HG03565 (cell line): Measurements from ENCODE around the gene FKBP8.

Source experiments
- ATAC-seq: cut with Tn5 transposase; IDR thresholded peaks from one replicate; pipeline ENCODE4 v1.9.1; 2021; ENCODE audit warnings: mild to moderate bottlenecking, moderate library complexity; ENCODE audit not compliant: unreplicated experiment

FKBP8 gene

DNA sequence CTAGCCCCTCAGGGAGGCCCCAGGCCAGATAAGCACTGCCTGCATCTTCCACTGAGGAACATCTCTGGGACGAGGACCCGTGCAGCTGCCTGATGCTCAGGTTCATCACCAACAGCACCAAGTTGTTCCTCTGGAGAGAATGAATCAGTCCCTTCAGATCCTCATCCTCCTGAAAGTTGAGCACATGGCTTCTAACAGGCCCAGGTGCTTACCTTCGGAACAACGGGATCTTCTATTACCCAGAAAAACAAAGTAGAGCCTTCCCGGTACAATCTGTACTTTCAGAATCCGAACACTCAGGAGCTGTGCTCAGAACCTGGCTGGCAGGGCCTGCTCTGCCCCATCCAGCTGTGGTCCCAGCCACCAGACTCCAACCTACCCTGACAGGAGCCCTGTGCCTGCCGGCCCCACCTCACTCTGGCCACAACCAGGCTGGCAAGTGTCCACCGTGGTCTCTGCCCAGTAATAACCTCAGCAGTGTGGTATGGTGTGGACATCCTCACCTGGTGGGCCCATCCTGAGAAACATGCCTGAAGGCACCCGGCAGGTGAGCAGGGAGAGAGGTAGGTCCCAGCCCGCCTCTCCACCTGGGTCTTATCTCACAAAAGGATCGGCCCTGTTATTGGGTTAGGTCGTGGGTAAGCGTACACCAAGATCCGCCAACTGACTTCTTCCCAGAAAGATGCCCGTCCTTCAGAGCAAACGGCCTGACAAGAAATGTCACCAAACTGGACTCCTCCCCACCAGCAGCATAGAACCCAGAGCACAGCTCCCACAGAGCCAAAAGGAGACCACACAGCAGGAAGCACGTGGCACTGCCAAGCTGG lies 55.6 kb downstream of the FKBP8 start:
- no peak for ATAC-seq

DNA sequence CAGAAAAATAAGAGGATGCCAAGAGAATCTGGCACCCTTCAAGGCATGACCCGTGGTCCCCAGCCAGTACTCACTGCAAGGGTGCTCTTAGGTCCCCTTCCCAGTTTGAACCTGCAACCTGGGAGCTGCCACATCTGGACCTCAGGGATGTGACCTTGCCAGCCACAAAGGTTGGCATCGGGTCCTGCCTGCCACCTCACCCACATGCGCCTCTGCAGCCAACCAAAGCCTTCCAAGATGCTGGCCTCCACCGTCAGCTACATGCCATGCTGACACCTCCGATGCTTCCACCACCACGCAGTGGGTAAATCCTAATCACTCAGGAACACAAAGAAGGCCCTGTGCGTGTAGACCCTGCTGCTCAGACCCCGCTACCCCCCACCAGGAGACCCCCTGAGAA lies 56.6 kb downstream of the FKBP8 start:
- ATAC-seq = no peak

DNA sequence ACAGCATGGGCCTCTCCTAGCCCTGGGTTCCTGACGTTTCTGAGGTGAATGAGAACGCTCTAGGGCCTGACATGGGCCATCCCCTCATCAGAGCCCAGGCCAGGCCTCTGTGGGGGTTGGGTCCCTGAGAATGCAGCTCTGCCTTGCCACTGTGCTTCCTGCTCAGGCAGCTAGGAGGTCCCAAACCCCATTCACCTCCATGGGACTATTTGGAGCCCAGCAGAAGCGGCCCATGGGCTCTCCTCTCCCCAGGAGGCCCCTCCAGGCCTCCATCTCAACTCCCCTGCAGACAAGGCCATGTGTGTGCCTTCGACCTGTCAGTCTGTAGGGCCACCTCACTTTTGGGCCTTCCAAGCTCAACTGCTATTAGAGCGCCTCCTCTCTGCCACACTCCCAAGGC lies 58.4 kb downstream of the FKBP8 start:
- ATAC-seq = no peak

DNA sequence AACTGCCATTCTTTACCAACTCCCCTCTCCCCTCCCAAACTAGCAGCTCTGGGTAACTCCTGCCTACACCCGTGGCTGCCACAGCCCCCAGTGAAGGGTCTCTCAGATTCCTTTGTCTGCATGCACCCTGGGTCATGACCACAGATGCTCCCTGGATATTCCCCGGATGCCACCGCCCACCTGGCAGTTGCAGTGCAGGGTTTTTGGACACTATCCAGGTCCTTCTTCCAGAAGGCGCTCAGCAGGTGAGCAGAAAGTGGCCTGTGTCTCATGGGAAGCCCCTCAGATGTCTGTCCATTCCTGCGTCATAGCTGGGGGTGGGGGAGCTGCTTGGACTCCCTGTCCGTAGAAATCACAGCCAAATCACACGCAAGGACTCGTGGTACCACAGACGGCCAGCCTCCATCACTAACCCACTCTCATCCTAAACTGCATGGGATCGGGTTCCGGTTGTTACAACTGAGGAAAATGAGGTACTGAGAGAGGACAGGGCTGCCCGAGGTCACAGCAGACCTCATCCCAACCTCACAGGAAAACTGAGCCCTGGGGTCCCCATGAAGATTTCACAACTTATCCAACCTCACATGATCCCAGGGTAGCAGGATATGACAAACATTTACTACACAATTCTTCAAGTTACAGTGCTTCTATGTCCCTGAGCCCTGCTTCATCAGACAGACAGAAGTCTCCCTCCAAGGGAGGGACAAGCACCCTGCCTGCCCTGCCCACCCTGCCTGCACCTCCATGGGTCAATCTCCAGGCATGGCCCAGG lies 60.1 kb downstream of the FKBP8 start:
- no peak for ATAC-seq
